ENCODE measurements around the gene CENPX.

Gene CENPX

DNA sequence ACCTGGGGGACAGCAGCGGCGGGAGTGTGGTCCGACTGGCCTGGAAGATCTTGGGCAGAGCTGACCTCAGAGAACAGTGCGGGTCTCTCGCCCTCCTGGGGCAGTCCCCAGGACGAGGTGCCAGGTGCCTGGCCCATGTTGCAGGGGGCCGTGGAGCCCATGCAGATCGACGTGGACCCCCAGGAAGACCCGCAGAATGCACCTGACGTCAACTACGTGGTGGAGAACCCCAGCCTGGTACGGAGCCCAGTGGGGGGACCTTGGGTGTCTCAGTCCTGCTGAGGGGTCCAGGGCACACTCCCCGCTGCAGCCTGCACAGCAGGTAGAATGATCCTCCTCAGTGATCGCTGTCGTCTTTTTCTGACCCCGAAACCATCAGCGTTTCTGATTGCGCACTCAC lies 30.5 kb upstream of the CENPX start:
- TF ChIP-seq, protein P1, sequence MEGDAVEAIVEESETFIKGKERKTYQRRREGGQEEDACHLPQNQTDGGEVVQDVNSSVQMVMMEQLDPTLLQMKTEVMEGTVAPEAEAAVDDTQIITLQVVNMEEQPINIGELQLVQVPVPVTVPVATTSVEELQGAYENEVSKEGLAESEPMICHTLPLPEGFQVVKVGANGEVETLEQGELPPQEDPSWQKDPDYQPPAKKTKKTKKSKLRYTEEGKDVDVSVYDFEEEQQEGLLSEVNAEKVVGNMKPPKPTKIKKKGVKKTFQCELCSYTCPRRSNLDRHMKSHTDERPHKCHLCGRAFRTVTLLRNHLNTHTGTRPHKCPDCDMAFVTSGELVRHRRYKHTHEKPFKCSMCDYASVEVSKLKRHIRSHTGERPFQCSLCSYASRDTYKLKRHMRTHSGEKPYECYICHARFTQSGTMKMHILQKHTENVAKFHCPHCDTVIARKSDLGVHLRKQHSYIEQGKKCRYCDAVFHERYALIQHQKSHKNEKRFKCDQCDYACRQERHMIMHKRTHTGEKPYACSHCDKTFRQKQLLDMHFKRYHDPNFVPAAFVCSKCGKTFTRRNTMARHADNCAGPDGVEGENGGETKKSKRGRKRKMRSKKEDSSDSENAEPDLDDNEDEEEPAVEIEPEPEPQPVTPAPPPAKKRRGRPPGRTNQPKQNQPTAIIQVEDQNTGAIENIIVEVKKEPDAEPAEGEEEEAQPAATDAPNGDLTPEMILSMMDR (IDR thresholded peaks at IDR 0.05): no peak

DNA sequence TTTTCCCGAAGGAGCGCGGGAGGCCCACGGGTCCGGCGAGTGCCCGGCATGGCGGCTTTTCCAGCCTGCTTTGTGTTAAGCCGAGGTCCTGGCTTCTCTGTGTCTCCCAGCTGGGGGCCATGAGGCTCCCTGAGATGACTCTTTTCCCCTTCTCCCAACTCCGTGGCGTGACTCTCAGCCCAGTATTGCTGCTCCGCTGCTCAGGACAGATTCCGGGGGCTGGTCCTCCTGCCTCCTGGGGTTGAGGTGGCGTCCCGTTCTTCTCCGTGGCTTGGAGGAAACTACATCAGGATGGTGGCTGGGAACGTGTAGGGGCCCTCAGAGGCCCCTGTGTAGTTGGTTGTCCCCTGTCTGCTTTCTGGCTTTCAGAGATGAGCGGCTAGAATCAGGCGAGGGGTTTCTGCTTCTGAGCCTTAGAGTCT lies 30.0 kb upstream of the CENPX start:
- TF ChIP-seq, protein P1 (IDR thresholded peaks at IDR 0.05): no peak

DNA sequence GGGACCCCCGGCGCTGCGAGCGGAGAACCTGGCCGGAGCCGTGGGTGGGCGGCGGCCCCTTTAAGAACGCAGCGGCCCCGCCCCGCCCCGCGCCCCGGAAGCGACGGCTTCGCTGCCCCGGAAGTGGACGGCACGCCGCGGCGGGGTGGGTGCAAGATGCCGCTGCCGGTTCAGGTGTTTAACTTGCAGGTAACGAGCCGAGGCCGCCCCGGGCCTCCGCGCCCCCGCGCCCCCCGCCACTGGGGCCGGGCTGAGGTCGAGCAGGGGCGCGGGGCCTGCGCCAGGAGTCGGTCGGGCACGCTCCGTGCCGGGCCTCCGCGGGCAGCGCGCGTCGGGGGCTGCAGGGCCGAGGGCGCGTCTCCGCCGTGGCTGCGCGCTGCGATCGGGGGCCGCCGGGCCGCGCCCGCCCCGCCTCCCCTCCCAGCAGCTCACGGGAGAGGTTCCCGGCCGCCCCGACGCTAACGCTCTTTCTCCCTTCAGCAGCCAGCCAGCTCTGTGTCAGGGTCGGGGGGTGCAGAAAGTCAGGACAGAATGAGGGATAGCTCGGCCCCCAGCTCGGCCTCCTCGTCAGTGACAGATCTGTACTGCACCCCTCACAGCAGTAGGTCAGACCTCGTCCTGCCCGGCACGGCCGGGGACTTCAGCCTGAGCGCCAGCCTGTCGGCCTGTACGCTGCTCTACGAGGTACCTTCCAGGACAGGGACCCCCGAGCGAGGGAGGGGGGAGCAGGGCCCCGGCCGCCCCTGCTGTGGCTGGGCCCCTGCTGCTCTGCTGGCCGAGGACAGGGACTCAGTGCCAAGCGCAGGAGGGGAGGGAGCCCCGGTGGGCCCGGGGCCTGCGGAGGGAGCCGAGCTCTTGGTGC lies 29.3 kb upstream of the CENPX start, which contains the start of the genes GPS1 and RFNG:
Gene GPS1, plus strand, starts transcription at position 123 of the 862 bp plus-strand sequence. Its CDS starts 34 bp downstream, at position 157.
Gene RFNG, minus strand, starts transcription at position 36 of the 862 bp plus-strand sequence. CDS start 45 bp downstream, outside the sequence.
- TF ChIP-seq, protein P1 (IDR thresholded peaks at IDR 0.05): no peak

DNA sequence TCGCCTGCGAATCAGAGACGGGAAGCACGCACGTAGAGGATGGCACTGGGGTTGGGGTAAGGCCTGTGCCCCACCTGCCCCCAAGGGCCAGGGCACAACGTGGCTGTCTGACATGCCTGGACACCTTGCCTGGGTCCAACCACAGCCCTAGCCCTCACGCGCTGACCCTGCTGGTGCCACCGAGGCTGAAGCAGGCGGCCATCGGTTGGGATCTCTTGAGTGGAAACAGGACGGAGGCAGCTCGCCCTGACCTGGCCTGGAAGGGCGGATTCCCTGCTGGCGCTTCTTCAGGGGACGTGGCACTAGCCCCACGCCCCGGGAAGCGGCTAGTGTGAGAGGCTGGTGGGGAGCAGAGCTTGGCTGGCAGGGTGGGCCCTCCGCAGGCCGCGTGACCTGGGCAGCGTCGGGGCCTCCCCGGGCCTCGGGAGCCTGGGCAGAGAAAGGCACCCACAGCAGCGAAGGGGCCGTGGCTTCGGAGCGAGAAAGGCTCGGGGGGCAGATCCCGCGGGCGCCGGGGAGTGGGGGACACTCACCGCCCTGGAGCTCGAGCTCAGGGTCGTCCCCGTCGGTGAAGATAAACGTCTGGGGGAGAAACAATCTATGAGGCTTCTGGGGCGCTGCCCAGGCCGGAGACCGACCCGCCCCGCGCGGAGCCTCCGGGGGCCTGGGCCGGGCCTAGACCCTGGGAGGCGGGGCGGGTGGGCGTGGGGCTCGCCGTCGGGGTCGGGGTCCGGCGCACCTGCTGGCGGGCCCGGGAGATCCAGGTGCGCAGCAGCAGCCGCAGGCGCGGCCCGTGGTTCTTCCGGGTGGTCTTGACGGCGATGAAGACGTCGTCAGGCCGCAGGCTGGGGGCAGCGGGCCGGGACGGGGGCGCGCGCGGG lies 28.3 kb upstream of the CENPX start:
- TF ChIP-seq, protein P1 (IDR thresholded peaks at IDR 0.05): no peak

DNA sequence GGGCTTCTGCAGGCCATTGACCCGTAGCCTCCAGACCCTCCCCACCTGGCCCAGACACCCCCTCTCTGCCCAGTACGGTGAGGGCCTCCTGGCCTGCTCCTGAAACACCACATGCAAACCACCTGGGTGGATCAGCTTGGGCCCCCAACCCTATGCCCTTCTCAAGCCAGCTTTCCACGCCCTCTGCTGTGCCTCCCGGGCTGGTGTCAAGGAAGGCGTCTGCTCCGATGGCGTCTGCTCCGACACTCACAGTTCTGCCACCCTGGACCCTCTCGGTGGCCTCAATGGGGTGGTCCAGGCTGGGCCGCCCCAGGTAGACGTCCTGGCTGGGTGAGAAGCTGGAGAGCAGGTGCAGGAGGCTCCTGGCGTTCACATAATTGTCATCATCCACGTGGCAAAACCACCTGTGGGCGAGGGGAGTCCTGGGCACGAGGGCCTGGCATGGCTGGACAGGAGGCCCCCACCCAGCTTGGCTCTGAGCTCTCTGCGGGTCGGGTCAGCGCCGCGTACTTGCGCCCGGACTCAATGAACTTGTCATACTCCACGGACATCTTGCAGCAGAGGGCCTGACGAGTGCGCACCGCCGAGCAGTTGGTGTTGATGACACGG lies 27.6 kb upstream of the CENPX start:
- TF ChIP-seq, protein P1 (IDR thresholded peaks at IDR 0.05): no peak

DNA sequence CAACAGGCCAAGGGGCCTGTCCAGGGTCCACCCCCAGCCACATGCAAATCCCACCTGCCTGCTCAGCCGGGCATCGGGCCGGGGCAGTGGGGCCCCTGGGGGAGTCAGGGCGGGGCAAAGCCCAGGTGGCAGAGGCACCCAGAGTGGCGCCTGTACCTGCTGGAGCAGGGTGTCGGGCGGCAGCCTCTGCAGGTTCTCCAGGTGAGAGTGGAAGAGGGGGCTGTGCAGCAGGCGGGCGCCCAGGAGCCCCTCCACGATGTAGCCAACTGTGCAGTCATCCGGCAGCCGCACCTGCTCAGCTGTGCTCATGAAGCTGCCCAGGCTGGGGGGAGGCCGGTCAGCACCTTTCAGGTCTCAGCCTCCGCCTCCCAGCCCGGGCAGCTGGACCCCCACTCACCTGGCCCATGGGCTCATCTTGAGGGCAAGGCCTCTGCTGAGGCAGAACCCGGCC lies 26.9 kb upstream of the CENPX start:
- TF ChIP-seq, protein P1 (IDR thresholded peaks at IDR 0.05): no peak

DNA sequence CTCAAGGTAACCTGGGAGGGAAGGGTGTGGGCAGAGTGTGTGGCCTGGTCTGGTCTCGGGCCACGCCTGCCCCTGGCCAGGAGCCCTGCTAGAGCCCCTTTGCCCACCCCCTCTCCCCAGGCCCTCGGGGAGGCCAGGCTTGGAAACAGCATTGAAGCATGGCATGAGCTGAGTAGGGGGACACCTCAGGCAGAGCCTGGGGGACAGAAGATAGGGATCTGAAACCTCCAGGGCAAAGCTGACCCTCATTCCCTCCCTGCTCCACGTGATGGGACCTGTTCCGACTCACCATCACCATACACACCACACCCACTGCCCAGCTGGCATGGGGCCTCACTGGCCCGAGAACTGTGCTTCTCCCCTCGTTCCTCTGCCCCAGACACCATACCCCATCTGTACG lies 26.4 kb upstream of the CENPX start:
- TF ChIP-seq, protein P1 (IDR thresholded peaks at IDR 0.05): no peak

Measured in LNCAP (cell line).